K562 (cell line): ENCODE measurements around the gene CGREF1. TPM values are rescaled to one million over a fixed set of nuclear protein-coding genes. Genes with fewer than 3 reads are reported as not detected.

ENCODE experiments used
- BHLHE40 ChIP-seq: IDR thresholded peaks from 2 replicates; pipeline ENCODE4 v1.6.1; 2011; ENCODE audit warnings: low read length, improper control_type of control experiment
- BRD4 ChIP-seq: fragments of 200-600 bp; sonication (generic); IDR thresholded peaks from 2 replicates; pipeline ENCODE4 v1.6.1; 2017; ENCODE audit warnings: inconsistent platforms
- CHD1 ChIP-seq: fragments of 200-600 bp; sonication (generic); IDR thresholded peaks from one replicate; pipeline ENCODE4 v1.6.1; 2012; ENCODE audit warnings: mild to moderate bottlenecking, moderate library complexity, low read length, inconsistent platforms
- ETV5 ChIP-seq: sonication (generic); formaldehyde crosslinking; IDR thresholded peaks from 2 replicates; pipeline ENCODE4 v1.4.0; 2020; ENCODE audit warnings: low read depth, mild to moderate bottlenecking, missing genetic modification reagents
- FOSL1 ChIP-seq: fragments of 200-800 bp; sonication (Bioruptor generic); conservative IDR thresholded peaks from 2 replicates; pipeline ENCODE4 v1.6.1; 2016; ENCODE audit warnings: missing genetic modification characterization, missing compliant biosample characterization
- GABPA ChIP-seq: fragments of 200-800 bp; sonication (Bioruptor generic); conservative IDR thresholded peaks from 2 replicates; pipeline ENCODE4 v1.6.1; 2016; ENCODE audit warnings: low read depth, missing genetic modification characterization, missing compliant biosample characterization
- GTF2E2 ChIP-seq: fragments of 200-800 bp; sonication (Bioruptor generic); IDR thresholded peaks from 2 replicates; pipeline ENCODE4 v1.6.1; 2016; ENCODE audit warnings: missing genetic modification characterization, missing compliant biosample characterization
- HNRNPLL ChIP-seq: fragments of 200-400 bp; formaldehyde crosslinking; IDR thresholded peaks from 2 replicates; pipeline ENCODE4 v1.6.1; 2017; ENCODE audit warnings: low read length, low read depth, mild to moderate bottlenecking; ENCODE audit not compliant: poor library complexity, severe bottlenecking
- KLF6 ChIP-seq: fragments of 250-450 bp; sonication (Bioruptor Pico); IDR thresholded peaks from 2 replicates; pipeline ENCODE4 v1.4.0; 2020; ENCODE audit warnings: mild to moderate bottlenecking, moderate library complexity, borderline replicate concordance
- NFIC ChIP-seq: fragments of 450-650 bp; IDR thresholded peaks from 2 replicates; pipeline ENCODE4 v1.6.1; 2017; ENCODE audit warnings: mild to moderate bottlenecking, inconsistent platforms
- POLR2AphosphoS2 ChIP-seq: IDR thresholded peaks from 2 replicates; pipeline ENCODE4 v1.6.1; 2012; ENCODE audit warnings: low read length, improper control_type of control experiment
- POLR2AphosphoS5 ChIP-seq: IDR thresholded peaks from 2 replicates; pipeline ENCODE4 v1.6.1; 2011; ENCODE audit warnings: mild to moderate bottlenecking, low read depth, low read length, moderate library complexity; ENCODE audit not compliant: control insufficient read depth, insufficient read depth
- SAFB ChIP-seq: fragments of 200-400 bp; formaldehyde crosslinking; IDR thresholded peaks from 2 replicates; pipeline ENCODE4 v1.6.1; 2017; ENCODE audit warnings: low read depth, low read length, borderline replicate concordance
- TBL1XR1 ChIP-seq, 2 experiments: IDR thresholded peaks; 2 replicates each; pipeline ENCODE4 v1.6.1; 2012; ENCODE audit warnings: improper control_type of control experiment in 2 of 2, low read length in 2 of 2, mild to moderate bottlenecking in 1 of 2
- TRIM24 ChIP-seq, 2 experiments: fragments of 450-650 bp; IDR thresholded peaks; 2 replicates each; pipeline ENCODE4 v1.6.1; 2016
- YY1 ChIP-seq, 3 experiments: IDR thresholded peaks; 2 replicates each; pipeline ENCODE4 v1.6.1; 2011; ENCODE audit warnings: low read length in 2 of 3, mild to moderate bottlenecking in 2 of 3, moderate library complexity in 2 of 3, borderline replicate concordance in 1 of 3, control low read depth in 1 of 3, low read depth in 1 of 3; ENCODE audit not compliant: insufficient read depth in 3 of 3, insufficient replicate concordance in 2 of 3, control insufficient read depth in 1 of 3, insufficient read length in 1 of 3; ENCODE audit errors: extremely low read depth in 1 of 3
- ZBTB7A ChIP-seq: IDR thresholded peaks from 2 replicates; pipeline ENCODE4 v1.6.1; 2011; ENCODE audit warnings: low read depth, mild to moderate bottlenecking, low read length, moderate library complexity, borderline replicate concordance; ENCODE audit not compliant: control insufficient read depth
- ZFP36 ChIP-seq: fragments of 150-350 bp; IDR thresholded peaks from 2 replicates; pipeline ENCODE4 v1.6.1; 2018; ENCODE audit warnings: low read length, low read depth; ENCODE audit not compliant: partially characterized antibody
- ZNF3 ChIP-seq: fragments of 250-450 bp; sonication (Bioruptor Pico); IDR thresholded peaks from 2 replicates; pipeline ENCODE4 v1.5.0; 2021; ENCODE audit warnings: mild to moderate bottlenecking, moderate library complexity
- polyA plus RNA-seq, 8 experiments: library from polyadenylated mRNA; depleted of rRNA in 4 of 8; stranded (reverse) in 5 of 8; unstranded in 3 of 8; fragments of >200 nt; fragmentation: Nextera tagmentation in 2 of 8; fragmentation: Illumina TruSeq in 1 of 8; extraction: Ambion mirVana in 2 of 8; extraction: Trizol in 1 of 8; gene quantifications; 2 replicates each; pipeline versions ENCODE4 v1.2.1 to v1.2.3, GENCODE V29; 2011 to 2014; ENCODE audit warnings: inconsistent platforms in 1 of 8, missing spikeins in 1 of 8
- total RNA-seq, 7 experiments: library from RNA; depleted of rRNA in 6 of 7; stranded (reverse); fragments of >200 nt in 6 of 7; fragmentation: Illumina TruSeq in 2 of 7; extraction: Trizol in 2 of 7; gene quantifications; 2 replicates each; pipeline versions ENCODE4 v1.2.1 to v1.2.3, GENCODE V29; 2011 to 2021; ENCODE audit warnings: low replicate concordance in 1 of 7
- TF ChIP-seq, protein P1 (sequence below): fragments of 450-650 bp; IDR thresholded peaks from 2 replicates; pipeline ENCODE4 v1.7.1; 2018; ENCODE audit warnings: mild to moderate bottlenecking, low read depth; ENCODE audit not compliant: partially characterized antibody
- TF ChIP-seq, protein P2 (sequence below): fragments of 450-650 bp; conservative IDR thresholded peaks from 2 replicates; pipeline ENCODE4 v1.6.1; 2016; ENCODE audit warnings: missing genetic modification characterization, low read depth, mild to moderate bottlenecking, missing compliant biosample characterization, moderate library complexity

Gene CGREF1
- total and polyA plus RNA-seq, 9 of the 15 experiments (the other 6 are each of a cell fraction or from before 2014, with no cell fraction given) = 0.07 to 0.50 (median 0.37) TPM

DNA sequence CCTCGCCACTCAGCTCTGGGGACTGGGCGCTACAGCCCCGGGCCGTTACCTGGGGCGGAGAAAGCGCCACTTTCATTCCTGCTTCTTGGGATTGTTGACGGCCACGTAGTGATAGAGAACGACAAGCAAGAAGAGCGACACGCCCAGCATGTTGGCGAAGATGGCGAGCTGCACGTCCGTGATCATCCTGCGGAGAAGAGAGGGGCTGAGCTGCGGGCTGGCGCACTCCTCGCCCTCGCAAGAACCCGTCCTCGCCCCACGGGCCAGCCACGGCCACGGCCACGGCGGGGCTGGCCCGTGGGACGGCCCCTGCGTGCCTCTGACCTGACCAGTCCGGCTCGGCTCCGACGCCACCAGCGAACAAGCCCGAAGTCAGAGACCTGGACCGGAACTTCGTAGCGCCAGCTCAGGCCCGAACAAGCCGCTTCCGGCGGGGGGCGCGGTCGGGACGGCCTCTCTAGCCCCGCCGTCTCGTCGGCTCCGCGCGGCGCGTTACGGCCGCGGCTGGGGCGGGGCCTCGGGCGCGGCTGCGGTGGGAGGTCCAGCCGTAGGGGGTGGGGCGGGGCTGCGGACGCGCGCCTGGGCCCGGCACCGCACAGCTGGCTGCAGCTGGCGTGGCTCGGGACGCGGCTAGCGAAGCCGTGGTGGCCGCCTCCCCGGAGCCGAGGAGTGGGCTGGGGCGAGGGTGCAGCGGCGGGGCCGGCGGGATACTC lies 47.5 kb downstream of the CGREF1 start, which contains the start of gene OST4 (continued):
- TF ChIP-seq KLF6 (CRISPR knock-in tag) (peak; percentile 45; the same call in 1 of the 2 replicates), HNRNPLL (no peak), GTF2E2 (tag) (peak; percentile 88), CHD1 (peak; percentile 96), FOSL1 (tag) (peak; percentile 56), TRIM24 (IDR thresholded peaks at IDR 0.05) (no peak), ETV5 (CRISPR knock-in tag) (peak; percentile 67; the same call in 1 of the 2 replicates), POLR2AphosphoS5 (peak; percentile 80; the same call in 1 of the 2 replicates), ZFP36 (peak; percentile 8), NFIC (peak; percentile 29), POLR2AphosphoS2 (no peak), GABPA (tag) (peak; percentile 98), SAFB (0 out of 2 replicates have a peak, but pooled peaks have one; percentile 69), BHLHE40 (0 out of 2 replicates have a peak, but pooled peaks have one; percentile 10), ZBTB7A (peak; percentile 59; the same call in 1 of the 2 replicates), TBL1XR1 (IDR thresholded peaks at IDR 0.05; ENCODE audit: low read length in 2 of 2) (0 out of 4 replicates have a peak, but pooled peaks have one; percentile 4 to 17), YY1 (IDR thresholded peaks at IDR 0.05; ENCODE audit: borderline replicate concordance in 1 of 3, control insufficient read depth in 1 of 3, extremely low read depth in 1 of 3, insufficient read depth in 3 of 3, insufficient read length in 1 of 3, insufficient replicate concordance in 2 of 3, low read depth in 1 of 3, low read length in 2 of 3) (peak in 2 of 3 experiments; percentile 46 to 77), ZNF3 (no peak), BRD4 (no peak)
- TF ChIP-seq, protein P1, sequence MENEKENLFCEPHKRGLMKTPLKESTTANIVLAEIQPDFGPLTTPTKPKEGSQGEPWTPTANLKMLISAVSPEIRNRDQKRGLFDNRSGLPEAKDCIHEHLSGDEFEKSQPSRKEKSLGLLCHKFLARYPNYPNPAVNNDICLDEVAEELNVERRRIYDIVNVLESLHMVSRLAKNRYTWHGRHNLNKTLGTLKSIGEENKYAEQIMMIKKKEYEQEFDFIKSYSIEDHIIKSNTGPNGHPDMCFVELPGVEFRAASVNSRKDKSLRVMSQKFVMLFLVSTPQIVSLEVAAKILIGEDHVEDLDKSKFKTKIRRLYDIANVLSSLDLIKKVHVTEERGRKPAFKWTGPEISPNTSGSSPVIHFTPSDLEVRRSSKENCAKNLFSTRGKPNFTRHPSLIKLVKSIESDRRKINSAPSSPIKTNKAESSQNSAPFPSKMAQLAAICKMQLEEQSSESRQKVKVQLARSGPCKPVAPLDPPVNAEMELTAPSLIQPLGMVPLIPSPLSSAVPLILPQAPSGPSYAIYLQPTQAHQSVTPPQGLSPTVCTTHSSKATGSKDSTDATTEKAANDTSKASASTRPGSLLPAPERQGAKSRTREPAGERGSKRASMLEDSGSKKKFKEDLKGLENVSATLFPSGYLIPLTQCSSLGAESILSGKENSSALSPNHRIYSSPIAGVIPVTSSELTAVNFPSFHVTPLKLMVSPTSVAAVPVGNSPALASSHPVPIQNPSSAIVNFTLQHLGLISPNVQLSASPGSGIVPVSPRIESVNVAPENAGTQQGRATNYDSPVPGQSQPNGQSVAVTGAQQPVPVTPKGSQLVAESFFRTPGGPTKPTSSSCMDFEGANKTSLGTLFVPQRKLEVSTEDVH = peak; percentile 36
- TF ChIP-seq, protein P2, sequence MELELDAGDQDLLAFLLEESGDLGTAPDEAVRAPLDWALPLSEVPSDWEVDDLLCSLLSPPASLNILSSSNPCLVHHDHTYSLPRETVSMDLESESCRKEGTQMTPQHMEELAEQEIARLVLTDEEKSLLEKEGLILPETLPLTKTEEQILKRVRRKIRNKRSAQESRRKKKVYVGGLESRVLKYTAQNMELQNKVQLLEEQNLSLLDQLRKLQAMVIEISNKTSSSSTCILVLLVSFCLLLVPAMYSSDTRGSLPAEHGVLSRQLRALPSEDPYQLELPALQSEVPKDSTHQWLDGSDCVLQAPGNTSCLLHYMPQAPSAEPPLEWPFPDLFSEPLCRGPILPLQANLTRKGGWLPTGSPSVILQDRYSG = no peak
